ENCODE measurements around the gene HHLA2.

DNA sequence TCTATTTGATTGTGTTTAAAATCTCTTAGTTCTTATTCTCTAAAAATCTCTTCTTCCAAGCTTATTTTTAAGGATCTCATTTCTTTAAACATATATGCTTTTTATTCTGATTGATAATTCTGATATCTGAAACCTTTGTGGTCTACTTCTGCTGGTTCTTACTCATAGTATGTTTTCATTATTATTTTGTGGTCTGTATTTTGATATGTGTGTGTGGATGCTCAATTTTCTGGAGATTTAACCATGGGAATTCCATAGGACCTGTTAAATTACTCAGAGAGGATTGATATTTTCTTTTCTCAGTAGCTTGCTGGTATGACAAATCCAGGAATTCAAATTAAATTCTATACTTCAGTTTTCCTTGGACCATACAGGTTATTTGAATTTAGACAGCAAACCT is 14.7 kb upstream of the HHLA2 start:
- TF ChIP-seq CTCF (IDR thresholded peaks at IDR 0.05) (no peak), POLR2A (IDR thresholded peaks at IDR 0.05) (no peak)

All from heart left ventricle (tissue), 13 donors.